ENCODE results near the gene SUSD3.

The SUSD3 gene

GRCh38 chr9:93128011-93128714, 69.7 kb downstream of the SUSD3 start:
- TF ChIP-seq, protein P1, sequence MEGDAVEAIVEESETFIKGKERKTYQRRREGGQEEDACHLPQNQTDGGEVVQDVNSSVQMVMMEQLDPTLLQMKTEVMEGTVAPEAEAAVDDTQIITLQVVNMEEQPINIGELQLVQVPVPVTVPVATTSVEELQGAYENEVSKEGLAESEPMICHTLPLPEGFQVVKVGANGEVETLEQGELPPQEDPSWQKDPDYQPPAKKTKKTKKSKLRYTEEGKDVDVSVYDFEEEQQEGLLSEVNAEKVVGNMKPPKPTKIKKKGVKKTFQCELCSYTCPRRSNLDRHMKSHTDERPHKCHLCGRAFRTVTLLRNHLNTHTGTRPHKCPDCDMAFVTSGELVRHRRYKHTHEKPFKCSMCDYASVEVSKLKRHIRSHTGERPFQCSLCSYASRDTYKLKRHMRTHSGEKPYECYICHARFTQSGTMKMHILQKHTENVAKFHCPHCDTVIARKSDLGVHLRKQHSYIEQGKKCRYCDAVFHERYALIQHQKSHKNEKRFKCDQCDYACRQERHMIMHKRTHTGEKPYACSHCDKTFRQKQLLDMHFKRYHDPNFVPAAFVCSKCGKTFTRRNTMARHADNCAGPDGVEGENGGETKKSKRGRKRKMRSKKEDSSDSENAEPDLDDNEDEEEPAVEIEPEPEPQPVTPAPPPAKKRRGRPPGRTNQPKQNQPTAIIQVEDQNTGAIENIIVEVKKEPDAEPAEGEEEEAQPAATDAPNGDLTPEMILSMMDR (IDR thresholded peaks at IDR 0.05; ENCODE audit: borderline replicate concordance, insufficient read depth, low read depth, low read length) = no peak
- no peak overlapping the region for H3K4me3 ChIP-seq (ENCODE audit: low read depth, low read length)

GRCh38 chr9:93128715-93129224, 70.3 kb downstream of the SUSD3 start:
- TF ChIP-seq, protein P1 (IDR thresholded peaks at IDR 0.05; ENCODE audit: borderline replicate concordance, insufficient read depth, low read depth, low read length) = no peak
- H3K4me3 ChIP-seq (ENCODE audit: low read depth, low read length) = no peak overlapping the region

GRCh38 chr9:93129286-93129685, 70.8 kb downstream of the SUSD3 start:
- TF ChIP-seq, protein P1 (IDR thresholded peaks at IDR 0.05; ENCODE audit: borderline replicate concordance, insufficient read depth, low read depth, low read length) = no peak
- H3K4me3 ChIP-seq (ENCODE audit: low read depth, low read length) = no peak overlapping the region

DNA sequence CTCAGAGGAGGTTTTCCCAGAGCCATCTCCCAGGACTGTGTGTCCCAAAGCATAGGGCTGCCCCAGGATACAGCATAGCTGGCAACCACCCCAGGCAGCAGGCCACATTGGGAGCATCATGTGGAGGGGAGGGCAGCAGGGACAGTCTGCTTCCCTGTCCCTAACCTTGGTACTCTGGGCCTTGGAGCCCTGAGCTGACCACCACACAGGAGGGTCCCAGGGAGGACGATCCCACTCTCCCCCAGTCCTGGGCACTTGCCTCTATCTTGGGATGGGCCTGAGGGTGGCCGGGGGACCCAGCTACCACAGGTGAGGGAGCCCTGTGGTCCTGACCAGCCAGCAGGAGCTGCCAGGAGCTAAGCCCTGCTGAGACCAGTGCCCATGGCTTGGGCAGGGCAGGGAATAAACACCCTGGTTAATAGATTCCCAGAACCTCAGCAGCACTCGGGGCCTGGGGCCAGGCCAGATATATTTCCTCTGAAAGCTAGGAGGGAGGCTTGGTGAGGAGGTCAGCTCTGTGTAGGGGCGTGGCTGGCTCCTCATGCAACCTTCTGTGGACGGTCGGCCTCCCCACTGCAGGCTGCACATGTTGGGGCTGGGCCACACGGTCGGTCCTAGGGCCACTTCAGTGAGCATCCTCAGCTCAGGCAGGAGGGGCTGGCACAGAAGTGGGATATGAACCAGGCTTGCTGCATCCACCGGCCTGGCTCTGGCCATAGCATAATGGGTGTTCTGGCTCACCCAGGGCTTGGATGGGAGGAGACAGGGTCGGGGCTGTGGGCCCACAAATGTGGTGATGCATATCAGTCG, 71.4 kb downstream of the SUSD3 start:
- TF ChIP-seq, protein P1 (IDR thresholded peaks at IDR 0.05; ENCODE audit: borderline replicate concordance, insufficient read depth, low read depth, low read length) = no peak

GRCh38 chr9:93130861-93131481, 72.5 kb downstream of the SUSD3 start:
- H3K4me3 ChIP-seq (ENCODE audit: low read depth, low read length) = no peak overlapping the region
- TF ChIP-seq, protein P1 (IDR thresholded peaks at IDR 0.05; ENCODE audit: borderline replicate concordance, insufficient read depth, low read depth, low read length) = no peak

More for the DNA sequence above, 71.4 kb downstream of the SUSD3 start:
- H3K4me3 ChIP-seq (ENCODE audit: low read depth, low read length) = no peak overlapping the region

DNA sequence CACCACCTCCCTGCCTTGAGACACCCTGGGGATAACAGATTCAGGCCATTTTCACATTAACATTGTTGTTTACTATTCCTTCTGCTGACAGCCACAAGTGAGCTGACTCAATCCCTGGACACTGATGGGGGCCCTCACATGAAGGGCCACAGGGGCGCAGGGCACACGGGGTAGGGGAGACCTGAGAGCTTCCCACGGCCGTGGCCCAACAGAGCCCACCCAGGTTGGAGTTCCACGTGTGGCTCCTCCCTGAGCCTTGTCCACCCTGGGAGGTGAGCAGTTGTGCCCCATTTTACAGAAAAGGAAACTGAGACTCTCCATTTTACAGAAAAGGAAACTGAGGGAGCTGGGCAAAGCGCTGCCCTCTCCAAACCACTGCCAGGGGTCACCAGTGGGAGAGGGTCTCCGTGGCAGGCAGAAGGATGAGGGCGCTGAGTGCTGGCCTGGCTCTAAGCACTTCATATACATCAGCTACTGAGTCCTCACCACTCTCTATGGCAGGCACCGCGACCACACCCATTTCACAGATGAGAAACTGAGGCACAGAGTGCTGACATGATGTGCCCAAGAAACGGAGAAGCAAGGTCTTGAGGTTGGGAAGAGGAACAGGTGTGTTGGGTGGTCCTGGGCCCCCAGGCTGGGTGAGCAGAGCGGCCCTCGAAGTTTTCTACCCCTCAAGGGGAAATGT, 73.2 kb downstream of the SUSD3 start:
- no peak overlapping the region for H3K4me3 ChIP-seq (ENCODE audit: low read depth, low read length)

More for the DNA sequence above, 73.2 kb downstream of the SUSD3 start:
- TF ChIP-seq, protein P1 (IDR thresholded peaks at IDR 0.05; ENCODE audit: borderline replicate concordance, insufficient read depth, low read depth, low read length) = no peak

All from GM12875 (cell line).